Astrocyte of the spinal cord (primary cell): ENCODE data around the gene TBC1D1.

Experiments used
- DNase-seq: peaks from one replicate; pipeline ENCODE4 v3.0.0; 2011; ENCODE audit warnings: low read depth, low spot score
- H3K4me3 ChIP-seq: 2 replicates; pipeline ENCODE4 v1.5.1; 2011; ENCODE audit warnings: low read depth, mild to moderate bottlenecking, low read length, moderate library complexity
- CTCF ChIP-seq: IDR thresholded peaks from 2 replicates; pipeline ENCODE4 v1.5.1; 2012; ENCODE audit warnings: low read depth, mild to moderate bottlenecking, low read length, inconsistent platforms
- in situ Hi-C: cut with HindIII; loops from 2 replicates; pipeline ENCODE4 v1.10.0; 2017; ENCODE audit warnings: low sequenced_read_pairs

The TBC1D1 gene

GRCh38 chr4:38099020-38099600, 208.2 kb downstream of the TBC1D1 start:
- in situ Hi-C loops = no loop called here
- TF ChIP-seq CTCF = no peak
- H3K4me3 ChIP-seq = no peak overlapping the region
- no peak for DNase-seq

- in situ Hi-C loops = no loop called here
- peak; percentile 87 for DNase-seq
- H3K4me3 ChIP-seq = no peak overlapping the region
- TF ChIP-seq CTCF = no peak
Measured at GRCh38 chr4:38099908-38100407, 209.1 kb downstream of the TBC1D1 start.

- in situ Hi-C loops = no loop called here
- TF ChIP-seq CTCF = no peak
- no peak for DNase-seq
- H3K4me3 ChIP-seq = no peak overlapping the region
Measured at GRCh38 chr4:38100474-38101255, 209.8 kb downstream of the TBC1D1 start.

GRCh38 chr4:38101563-38101962, 210.7 kb downstream of the TBC1D1 start:
- in situ Hi-C loops = no loop called here
- no peak for TF ChIP-seq CTCF
- no peak for DNase-seq
- no peak overlapping the region for H3K4me3 ChIP-seq

GRCh38 chr4:38102957-38103588, 212.2 kb downstream of the TBC1D1 start:
- no peak for DNase-seq
- no peak for TF ChIP-seq CTCF
- H3K4me3 ChIP-seq = no peak overlapping the region
- in situ Hi-C loops = no loop called here

GRCh38 chr4:38105475-38106220, 214.8 kb downstream of the TBC1D1 start:
- H3K4me3 ChIP-seq = no peak overlapping the region
- no peak for DNase-seq
- no peak for TF ChIP-seq CTCF
- in situ Hi-C loops = no loop called here
